Fibroblast of lung (primary cell): Measurements from ENCODE around the gene CERKL. TPM values are rescaled to one million over a fixed set of nuclear protein-coding genes. Genes with fewer than 3 reads are reported as not detected.
A peak's percentile ranks its signal among the peaks of the same experiment; 100 is the strongest.

Source experiments
- DNase-seq, 2 donors: peaks; one replicate each; pipeline versions ENCODE4 v3.0.0 to v3.0.0-alpha.2; 2010; ENCODE audit warnings: low read depth in 2 of 2
- H2AFZ ChIP-seq: 2 replicates; pipeline ENCODE4 v1.5.1; 2012; ENCODE audit warnings: low read length, control low read depth, inconsistent platforms
- H3K27ac ChIP-seq: 2 replicates; pipeline ENCODE4 v1.5.1; 2011; ENCODE audit warnings: low read length, control low read depth; ENCODE audit not compliant: insufficient read depth
- H3K27me3 ChIP-seq: 2 replicates; pipeline ENCODE4 v1.5.1; 2011; ENCODE audit warnings: mild to moderate bottlenecking, low read length; ENCODE audit not compliant: control insufficient read depth, insufficient read depth
- H3K36me3 ChIP-seq: 2 replicates; pipeline ENCODE4 v1.5.1; 2011; ENCODE audit warnings: low read length; ENCODE audit not compliant: control insufficient read depth, insufficient read depth
- H3K4me1 ChIP-seq: 2 replicates; pipeline ENCODE4 v1.5.1; 2011; ENCODE audit warnings: low read length; ENCODE audit not compliant: control insufficient read depth, insufficient read depth; ENCODE audit errors: extremely low read depth
- H3K4me2 ChIP-seq: 2 replicates; pipeline ENCODE4 v1.5.1; 2011; ENCODE audit warnings: low read length, control low read depth; ENCODE audit not compliant: insufficient read depth; ENCODE audit errors: extremely low read depth
- H3K4me3 ChIP-seq, 4 experiments: fragments of 200-600 bp in 1 of 4; sonication (generic) in 1 of 4; replicated peaks in 1 of 4; 2 replicates each; pipeline ENCODE4 v1.5.1; 2011 to 2016; ENCODE audit warnings: low read length in 4 of 4, low read depth in 3 of 4, mild to moderate bottlenecking in 3 of 4, control low read depth in 2 of 4, inconsistent platforms in 1 of 4, mixed read lengths in 1 of 4; ENCODE audit not compliant: insufficient read depth in 1 of 4; ENCODE audit errors: control extremely low read depth in 1 of 4
- H3K79me2 ChIP-seq: 2 replicates; pipeline ENCODE4 v1.5.1; 2012; ENCODE audit warnings: mild to moderate bottlenecking, low read length, inconsistent platforms; ENCODE audit not compliant: control insufficient read depth, insufficient read depth
- H3K9ac ChIP-seq: 2 replicates; pipeline ENCODE4 v1.5.1; 2011; ENCODE audit warnings: mild to moderate bottlenecking, low read length, control low read depth; ENCODE audit not compliant: insufficient read depth
- H3K9me3 ChIP-seq: 2 replicates; pipeline ENCODE4 v1.5.1; 2012; ENCODE audit warnings: low read depth, low read length; ENCODE audit not compliant: control insufficient read depth, insufficient read depth
- H4K20me1 ChIP-seq: 2 replicates; pipeline ENCODE4 v1.5.1; 2011; ENCODE audit warnings: low read length; ENCODE audit not compliant: control insufficient read depth, insufficient read depth; ENCODE audit errors: extremely low read depth
- EZH2 ChIP-seq: IDR thresholded peaks from 2 replicates; pipeline ENCODE4 v1.5.1; 2012; ENCODE audit warnings: low read length, control low read depth, mild to moderate bottlenecking; ENCODE audit errors: missing control alignments
- polyA plus RNA-seq, 2 donors: library from polyadenylated mRNA; depleted of rRNA in 1 of 2; stranded (reverse) in 1 of 2; unstranded in 1 of 2; fragments of >200 nt; gene quantifications; 2 replicates each; pipeline ENCODE4 v1.2.1, GENCODE V29; 2011 to 2012; ENCODE audit warnings: missing spikeins in 1 of 2
- total RNA-seq: library from RNA; depleted of rRNA; stranded (reverse); fragments of >200 nt; gene quantifications from 2 replicates; pipeline ENCODE4 v1.2.1, GENCODE V29; 2014
- TF ChIP-seq, protein P1 (sequence below), 2 donors: IDR thresholded peaks in 1 of 2; conservative IDR thresholded peaks in 1 of 2; 1 replicate in 1 of 2; 2 replicates in 1 of 2; pipeline ENCODE4 v1.5.1; 2011 to 2012; ENCODE audit warnings: low read length in 2 of 2, control low read depth in 1 of 2, inconsistent platforms in 1 of 2, low read depth in 1 of 2, mild to moderate bottlenecking in 1 of 2

CERKL gene
- total and polyA plus RNA-seq, 2 donors (not counting 1 experiment from before 2014, with no cell fraction given), result 0.17 TPM; not detected in 1

DNA sequence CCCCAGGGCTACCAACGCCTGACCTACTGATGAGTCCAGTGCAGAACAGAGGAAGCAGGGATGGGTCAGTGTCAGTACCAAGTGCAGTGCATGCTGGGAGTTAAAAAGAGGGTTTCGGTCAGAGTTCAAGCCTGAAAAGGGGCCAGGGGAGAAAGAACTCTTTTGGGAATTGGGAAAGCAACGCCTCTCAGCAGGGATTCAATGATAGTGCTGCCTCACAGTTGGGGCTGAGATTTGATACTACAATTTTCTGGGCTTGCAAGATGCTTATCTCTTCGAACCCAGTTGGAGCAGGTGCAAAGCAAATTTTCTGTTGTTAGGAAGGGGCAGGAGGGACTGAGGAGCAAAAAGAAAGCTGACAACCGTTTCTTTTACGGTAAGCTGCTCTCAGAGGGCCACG is 82.6 kb downstream of the CERKL start:
- Histone ChIP-seq H3K9ac (no peak overlapping the region), H3K4me3 (no peak overlapping the region), H2AFZ (no peak overlapping the region), H3K36me3 (no peaks in the 10 kb centered on the region), H3K4me2 (no peak overlapping the region), H3K27ac (no peak overlapping the region), H3K27me3 (no peaks in the 10 kb centered on the region), H3K9me3 (no peaks in the 10 kb centered on the region), H3K79me2 (no peaks in the 10 kb centered on the region), H4K20me1 (no peaks in the 10 kb centered on the region), H3K4me1 (no peaks in the 10 kb centered on the region)
- DNase-seq, result no peak
- TF ChIP-seq EZH2, result no peak
- TF ChIP-seq, protein P1, sequence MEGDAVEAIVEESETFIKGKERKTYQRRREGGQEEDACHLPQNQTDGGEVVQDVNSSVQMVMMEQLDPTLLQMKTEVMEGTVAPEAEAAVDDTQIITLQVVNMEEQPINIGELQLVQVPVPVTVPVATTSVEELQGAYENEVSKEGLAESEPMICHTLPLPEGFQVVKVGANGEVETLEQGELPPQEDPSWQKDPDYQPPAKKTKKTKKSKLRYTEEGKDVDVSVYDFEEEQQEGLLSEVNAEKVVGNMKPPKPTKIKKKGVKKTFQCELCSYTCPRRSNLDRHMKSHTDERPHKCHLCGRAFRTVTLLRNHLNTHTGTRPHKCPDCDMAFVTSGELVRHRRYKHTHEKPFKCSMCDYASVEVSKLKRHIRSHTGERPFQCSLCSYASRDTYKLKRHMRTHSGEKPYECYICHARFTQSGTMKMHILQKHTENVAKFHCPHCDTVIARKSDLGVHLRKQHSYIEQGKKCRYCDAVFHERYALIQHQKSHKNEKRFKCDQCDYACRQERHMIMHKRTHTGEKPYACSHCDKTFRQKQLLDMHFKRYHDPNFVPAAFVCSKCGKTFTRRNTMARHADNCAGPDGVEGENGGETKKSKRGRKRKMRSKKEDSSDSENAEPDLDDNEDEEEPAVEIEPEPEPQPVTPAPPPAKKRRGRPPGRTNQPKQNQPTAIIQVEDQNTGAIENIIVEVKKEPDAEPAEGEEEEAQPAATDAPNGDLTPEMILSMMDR (conservative IDR thresholded peaks at IDR 0.05 in 1 of 2, IDR thresholded peaks at IDR 0.05 in 1 of 2; ENCODE audit: low read depth in 1 of 2, low read length in 2 of 2), result no peak

DNA sequence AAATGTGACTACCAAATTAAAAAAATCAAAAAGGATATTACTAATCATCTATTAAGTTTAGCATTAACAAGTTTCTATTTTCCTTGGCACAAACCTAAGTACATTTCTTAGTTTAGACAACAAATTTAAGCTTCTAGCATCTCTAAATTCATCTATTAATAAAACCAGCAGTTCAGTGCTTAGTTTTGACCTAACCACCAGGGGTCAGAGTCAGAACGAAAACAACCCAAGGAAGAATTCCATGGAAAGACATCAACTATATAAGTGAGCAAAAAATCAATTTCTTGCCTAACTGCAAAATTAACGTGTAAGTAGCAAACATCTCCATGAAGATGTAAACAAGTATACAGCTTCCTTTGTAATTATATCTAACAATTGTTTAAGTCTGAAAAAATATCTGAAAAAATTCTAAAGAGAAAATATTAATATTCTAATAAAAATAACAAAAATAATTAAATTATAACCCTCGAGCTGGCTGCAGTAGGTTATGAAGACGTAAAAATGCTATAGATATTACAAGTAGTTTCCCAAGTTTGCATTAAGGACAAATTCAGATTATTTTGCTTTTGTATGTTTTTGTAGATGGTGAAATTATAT is 83.7 kb downstream of the CERKL start:
- no peak overlapping the region for H3K4me2 ChIP-seq
- peak; percentile 20 to 63 for DNase-seq
- TF ChIP-seq, protein P1 (conservative IDR thresholded peaks at IDR 0.05 in 1 of 2, IDR thresholded peaks at IDR 0.05 in 1 of 2; ENCODE audit: low read depth in 1 of 2, low read length in 2 of 2), result peak; percentile 43 to 61
- TF ChIP-seq EZH2, result no peak
- no peaks in the 10 kb centered on the region for H4K20me1 ChIP-seq
- H2AFZ ChIP-seq, result no peak overlapping the region
- H3K27ac ChIP-seq, result no peak overlapping the region
- H3K27me3 ChIP-seq, result no peaks in the 10 kb centered on the region
- no peaks in the 10 kb centered on the region for H3K36me3 ChIP-seq
- no peaks in the 10 kb centered on the region for H3K79me2 ChIP-seq
- no peak overlapping the region for H3K9ac ChIP-seq
- no peak overlapping the region for H3K4me3 ChIP-seq
- no peaks in the 10 kb centered on the region for H3K4me1 ChIP-seq
- no peaks in the 10 kb centered on the region for H3K9me3 ChIP-seq

DNA sequence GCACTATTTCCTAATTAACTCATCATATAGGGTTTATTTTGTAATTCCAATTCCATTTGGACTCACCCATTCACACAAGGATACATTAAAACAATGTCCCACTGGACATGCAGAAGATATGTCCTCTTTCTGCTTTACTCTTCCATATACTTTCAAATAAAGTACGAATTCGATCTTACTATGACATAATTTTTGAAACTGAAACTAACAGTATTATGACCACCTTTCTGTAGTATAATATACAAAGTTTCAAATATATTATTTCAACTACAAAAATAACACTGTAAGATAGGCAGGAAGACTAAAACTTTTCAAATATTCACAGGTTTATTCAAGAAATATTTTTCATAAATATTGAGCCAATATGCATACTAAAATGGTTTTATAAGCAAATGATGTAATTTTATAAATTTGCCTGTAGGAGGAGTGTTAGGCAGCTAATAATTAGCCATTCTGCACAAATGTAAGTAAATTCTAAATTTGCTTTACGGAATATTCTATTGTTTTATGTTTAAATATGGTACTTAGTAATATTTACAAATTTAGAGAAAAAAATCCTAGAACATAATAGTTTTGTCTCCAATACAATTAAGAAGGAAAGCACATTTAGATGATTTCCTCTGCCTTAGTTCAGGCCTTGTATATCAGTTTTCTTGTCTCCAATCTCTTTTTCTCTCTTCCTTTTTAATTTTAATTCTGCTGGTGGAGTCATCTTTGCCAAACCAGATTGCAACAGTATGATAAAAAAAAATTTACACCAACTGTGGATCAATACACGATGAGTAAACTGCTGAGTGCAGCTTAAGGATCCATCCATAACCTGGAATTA is 85.9 kb downstream of the CERKL start:
- Histone ChIP-seq H3K79me2 (no peaks in the 10 kb centered on the region), H3K36me3 (no peaks in the 10 kb centered on the region), H3K4me2 (peak overlapping the region; percentile 20), H2AFZ (no peak overlapping the region), H4K20me1 (no peaks in the 10 kb centered on the region), H3K9me3 (no peaks in the 10 kb centered on the region), H3K27me3 (no peaks in the 10 kb centered on the region), H3K27ac (no peak overlapping the region), H3K9ac (no peak overlapping the region), H3K4me3 (no peak overlapping the region), H3K4me1 (no peaks in the 10 kb centered on the region)
- DNase-seq, result peak; percentile 12 to 36
- no peak for TF ChIP-seq EZH2
- TF ChIP-seq, protein P1 (conservative IDR thresholded peaks at IDR 0.05 in 1 of 2, IDR thresholded peaks at IDR 0.05 in 1 of 2; ENCODE audit: low read depth in 1 of 2, low read length in 2 of 2), result peak in 1 of 2 donors; percentile 42
